Measurements from ENCODE around the gene PHLPP1. TPM values are rescaled to one million over a fixed set of nuclear protein-coding genes. Genes with fewer than 3 reads are reported as not detected.

PHLPP1 gene
- total and polyA plus RNA-seq, 2 experiments from 2014 or later = 15.7 to 73.6 TPM

DNA sequence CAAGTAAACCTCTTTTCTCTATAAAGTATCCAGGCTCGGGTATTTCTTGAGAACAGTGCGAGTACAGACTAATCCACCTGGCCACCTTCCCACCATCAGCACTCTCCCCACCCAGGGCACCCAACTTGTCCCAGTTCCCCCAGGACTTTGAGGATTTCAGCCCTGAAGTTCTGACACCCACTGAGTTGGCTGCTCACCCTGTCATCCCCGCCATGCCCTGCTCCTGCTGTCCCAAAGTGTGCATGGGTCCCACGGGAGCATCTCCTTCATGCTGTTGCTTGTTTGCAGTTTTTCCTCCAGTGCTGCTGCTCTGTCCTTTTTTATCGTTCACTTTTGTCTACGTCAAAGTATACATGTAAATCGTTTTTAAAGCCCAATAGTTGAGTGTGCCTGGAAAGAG, 273.9 kb downstream of the PHLPP1 start:
- no peak overlapping the region for H3K4me3 Mint-ChIP-seq
- H3K27ac Mint-ChIP-seq = no peak overlapping the region
- H3K9me3 Mint-ChIP-seq = peaks cover 6% of the 10 kb centered on the region; the same call in 1 of the 3 replicates
- Histone ChIP-seq H3K4me1 (ENCODE audit: insufficient read depth) (no peaks in the 10 kb centered on the region), H3K4me3 (no peak overlapping the region), H3K27ac (ENCODE audit: low read depth) (no peak overlapping the region), H4K20me1 (replicated peaks; ENCODE audit: insufficient read depth) (no peaks in the 10 kb centered on the region), H3K27me3 (ENCODE audit: insufficient read depth) (no peaks in the 10 kb centered on the region), H3F3A (replicated peaks; ENCODE audit: low read depth) (no peaks in the 10 kb centered on the region), H3K79me2 (replicated peaks; ENCODE audit: insufficient read depth) (no peaks in the 10 kb centered on the region), H3K9me2 (ENCODE audit: insufficient read depth) (no peaks in the 10 kb centered on the region), H2AFZ (no peak overlapping the region), H3K4me2 (no peak overlapping the region), H3K36me3 (ENCODE audit: insufficient read depth) (no peaks in the 10 kb centered on the region)
- DNase-seq (ENCODE audit: low spot score) (no peak), ATAC-seq (no peak)
- peaks cover 17% of the 10 kb centered on the region for H3K27me3 Mint-ChIP-seq (ENCODE audit: insufficient read depth, low read depth, poor library complexity)
- peaks cover 8% of the 10 kb centered on the region for H3K4me1 Mint-ChIP-seq
- peaks cover 8% of the 10 kb centered on the region; the same call in 2 of the 3 replicates for H3K36me3 Mint-ChIP-seq (ENCODE audit: low read depth)
- TF ChIP-seq, protein P1, sequence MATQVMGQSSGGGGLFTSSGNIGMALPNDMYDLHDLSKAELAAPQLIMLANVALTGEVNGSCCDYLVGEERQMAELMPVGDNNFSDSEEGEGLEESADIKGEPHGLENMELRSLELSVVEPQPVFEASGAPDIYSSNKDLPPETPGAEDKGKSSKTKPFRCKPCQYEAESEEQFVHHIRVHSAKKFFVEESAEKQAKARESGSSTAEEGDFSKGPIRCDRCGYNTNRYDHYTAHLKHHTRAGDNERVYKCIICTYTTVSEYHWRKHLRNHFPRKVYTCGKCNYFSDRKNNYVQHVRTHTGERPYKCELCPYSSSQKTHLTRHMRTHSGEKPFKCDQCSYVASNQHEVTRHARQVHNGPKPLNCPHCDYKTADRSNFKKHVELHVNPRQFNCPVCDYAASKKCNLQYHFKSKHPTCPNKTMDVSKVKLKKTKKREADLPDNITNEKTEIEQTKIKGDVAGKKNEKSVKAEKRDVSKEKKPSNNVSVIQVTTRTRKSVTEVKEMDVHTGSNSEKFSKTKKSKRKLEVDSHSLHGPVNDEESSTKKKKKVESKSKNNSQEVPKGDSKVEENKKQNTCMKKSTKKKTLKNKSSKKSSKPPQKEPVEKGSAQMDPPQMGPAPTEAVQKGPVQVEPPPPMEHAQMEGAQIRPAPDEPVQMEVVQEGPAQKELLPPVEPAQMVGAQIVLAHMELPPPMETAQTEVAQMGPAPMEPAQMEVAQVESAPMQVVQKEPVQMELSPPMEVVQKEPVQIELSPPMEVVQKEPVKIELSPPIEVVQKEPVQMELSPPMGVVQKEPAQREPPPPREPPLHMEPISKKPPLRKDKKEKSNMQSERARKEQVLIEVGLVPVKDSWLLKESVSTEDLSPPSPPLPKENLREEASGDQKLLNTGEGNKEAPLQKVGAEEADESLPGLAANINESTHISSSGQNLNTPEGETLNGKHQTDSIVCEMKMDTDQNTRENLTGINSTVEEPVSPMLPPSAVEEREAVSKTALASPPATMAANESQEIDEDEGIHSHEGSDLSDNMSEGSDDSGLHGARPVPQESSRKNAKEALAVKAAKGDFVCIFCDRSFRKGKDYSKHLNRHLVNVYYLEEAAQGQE (IDR thresholded peaks at IDR 0.05; ENCODE audit: unreplicated experiment) = no peak
- no peak for TF ChIP-seq ZNF331 (CRISPR knock-in tag; IDR thresholded peaks at IDR 0.05; ENCODE audit: low read depth)
- TF ChIP-seq STAT1 (IDR thresholded peaks at IDR 0.05; ENCODE audit: unreplicated experiment) = no peak
- TF ChIP-seq ZNF114 (CRISPR knock-in tag; IDR thresholded peaks at IDR 0.05) = no peak
- no peak for TF ChIP-seq POLR2AphosphoS5 (IDR thresholded peaks at IDR 0.05; ENCODE audit: low read depth)
- no peak for TF ChIP-seq CREB1 (CRISPR knock-in tag; IDR thresholded peaks at IDR 0.05; ENCODE audit: low read depth)
- TF ChIP-seq, protein P2, sequence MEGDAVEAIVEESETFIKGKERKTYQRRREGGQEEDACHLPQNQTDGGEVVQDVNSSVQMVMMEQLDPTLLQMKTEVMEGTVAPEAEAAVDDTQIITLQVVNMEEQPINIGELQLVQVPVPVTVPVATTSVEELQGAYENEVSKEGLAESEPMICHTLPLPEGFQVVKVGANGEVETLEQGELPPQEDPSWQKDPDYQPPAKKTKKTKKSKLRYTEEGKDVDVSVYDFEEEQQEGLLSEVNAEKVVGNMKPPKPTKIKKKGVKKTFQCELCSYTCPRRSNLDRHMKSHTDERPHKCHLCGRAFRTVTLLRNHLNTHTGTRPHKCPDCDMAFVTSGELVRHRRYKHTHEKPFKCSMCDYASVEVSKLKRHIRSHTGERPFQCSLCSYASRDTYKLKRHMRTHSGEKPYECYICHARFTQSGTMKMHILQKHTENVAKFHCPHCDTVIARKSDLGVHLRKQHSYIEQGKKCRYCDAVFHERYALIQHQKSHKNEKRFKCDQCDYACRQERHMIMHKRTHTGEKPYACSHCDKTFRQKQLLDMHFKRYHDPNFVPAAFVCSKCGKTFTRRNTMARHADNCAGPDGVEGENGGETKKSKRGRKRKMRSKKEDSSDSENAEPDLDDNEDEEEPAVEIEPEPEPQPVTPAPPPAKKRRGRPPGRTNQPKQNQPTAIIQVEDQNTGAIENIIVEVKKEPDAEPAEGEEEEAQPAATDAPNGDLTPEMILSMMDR (conservative IDR thresholded peaks at IDR 0.05; ENCODE audit: low read depth in 2 of 2) = no peak
- TF ChIP-seq EZH2 (IDR thresholded peaks at IDR 0.05; ENCODE audit: low read depth, unreplicated experiment) = no peak
- TF ChIP-seq, protein P3, sequence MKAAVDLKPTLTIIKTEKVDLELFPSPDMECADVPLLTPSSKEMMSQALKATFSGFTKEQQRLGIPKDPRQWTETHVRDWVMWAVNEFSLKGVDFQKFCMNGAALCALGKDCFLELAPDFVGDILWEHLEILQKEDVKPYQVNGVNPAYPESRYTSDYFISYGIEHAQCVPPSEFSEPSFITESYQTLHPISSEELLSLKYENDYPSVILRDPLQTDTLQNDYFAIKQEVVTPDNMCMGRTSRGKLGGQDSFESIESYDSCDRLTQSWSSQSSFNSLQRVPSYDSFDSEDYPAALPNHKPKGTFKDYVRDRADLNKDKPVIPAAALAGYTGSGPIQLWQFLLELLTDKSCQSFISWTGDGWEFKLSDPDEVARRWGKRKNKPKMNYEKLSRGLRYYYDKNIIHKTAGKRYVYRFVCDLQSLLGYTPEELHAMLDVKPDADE (IDR thresholded peaks at IDR 0.05) = no peak
- TF ChIP-seq NANOG (IDR thresholded peaks at IDR 0.05; ENCODE audit: borderline replicate concordance) = no peak
- TF ChIP-seq, protein P4, sequence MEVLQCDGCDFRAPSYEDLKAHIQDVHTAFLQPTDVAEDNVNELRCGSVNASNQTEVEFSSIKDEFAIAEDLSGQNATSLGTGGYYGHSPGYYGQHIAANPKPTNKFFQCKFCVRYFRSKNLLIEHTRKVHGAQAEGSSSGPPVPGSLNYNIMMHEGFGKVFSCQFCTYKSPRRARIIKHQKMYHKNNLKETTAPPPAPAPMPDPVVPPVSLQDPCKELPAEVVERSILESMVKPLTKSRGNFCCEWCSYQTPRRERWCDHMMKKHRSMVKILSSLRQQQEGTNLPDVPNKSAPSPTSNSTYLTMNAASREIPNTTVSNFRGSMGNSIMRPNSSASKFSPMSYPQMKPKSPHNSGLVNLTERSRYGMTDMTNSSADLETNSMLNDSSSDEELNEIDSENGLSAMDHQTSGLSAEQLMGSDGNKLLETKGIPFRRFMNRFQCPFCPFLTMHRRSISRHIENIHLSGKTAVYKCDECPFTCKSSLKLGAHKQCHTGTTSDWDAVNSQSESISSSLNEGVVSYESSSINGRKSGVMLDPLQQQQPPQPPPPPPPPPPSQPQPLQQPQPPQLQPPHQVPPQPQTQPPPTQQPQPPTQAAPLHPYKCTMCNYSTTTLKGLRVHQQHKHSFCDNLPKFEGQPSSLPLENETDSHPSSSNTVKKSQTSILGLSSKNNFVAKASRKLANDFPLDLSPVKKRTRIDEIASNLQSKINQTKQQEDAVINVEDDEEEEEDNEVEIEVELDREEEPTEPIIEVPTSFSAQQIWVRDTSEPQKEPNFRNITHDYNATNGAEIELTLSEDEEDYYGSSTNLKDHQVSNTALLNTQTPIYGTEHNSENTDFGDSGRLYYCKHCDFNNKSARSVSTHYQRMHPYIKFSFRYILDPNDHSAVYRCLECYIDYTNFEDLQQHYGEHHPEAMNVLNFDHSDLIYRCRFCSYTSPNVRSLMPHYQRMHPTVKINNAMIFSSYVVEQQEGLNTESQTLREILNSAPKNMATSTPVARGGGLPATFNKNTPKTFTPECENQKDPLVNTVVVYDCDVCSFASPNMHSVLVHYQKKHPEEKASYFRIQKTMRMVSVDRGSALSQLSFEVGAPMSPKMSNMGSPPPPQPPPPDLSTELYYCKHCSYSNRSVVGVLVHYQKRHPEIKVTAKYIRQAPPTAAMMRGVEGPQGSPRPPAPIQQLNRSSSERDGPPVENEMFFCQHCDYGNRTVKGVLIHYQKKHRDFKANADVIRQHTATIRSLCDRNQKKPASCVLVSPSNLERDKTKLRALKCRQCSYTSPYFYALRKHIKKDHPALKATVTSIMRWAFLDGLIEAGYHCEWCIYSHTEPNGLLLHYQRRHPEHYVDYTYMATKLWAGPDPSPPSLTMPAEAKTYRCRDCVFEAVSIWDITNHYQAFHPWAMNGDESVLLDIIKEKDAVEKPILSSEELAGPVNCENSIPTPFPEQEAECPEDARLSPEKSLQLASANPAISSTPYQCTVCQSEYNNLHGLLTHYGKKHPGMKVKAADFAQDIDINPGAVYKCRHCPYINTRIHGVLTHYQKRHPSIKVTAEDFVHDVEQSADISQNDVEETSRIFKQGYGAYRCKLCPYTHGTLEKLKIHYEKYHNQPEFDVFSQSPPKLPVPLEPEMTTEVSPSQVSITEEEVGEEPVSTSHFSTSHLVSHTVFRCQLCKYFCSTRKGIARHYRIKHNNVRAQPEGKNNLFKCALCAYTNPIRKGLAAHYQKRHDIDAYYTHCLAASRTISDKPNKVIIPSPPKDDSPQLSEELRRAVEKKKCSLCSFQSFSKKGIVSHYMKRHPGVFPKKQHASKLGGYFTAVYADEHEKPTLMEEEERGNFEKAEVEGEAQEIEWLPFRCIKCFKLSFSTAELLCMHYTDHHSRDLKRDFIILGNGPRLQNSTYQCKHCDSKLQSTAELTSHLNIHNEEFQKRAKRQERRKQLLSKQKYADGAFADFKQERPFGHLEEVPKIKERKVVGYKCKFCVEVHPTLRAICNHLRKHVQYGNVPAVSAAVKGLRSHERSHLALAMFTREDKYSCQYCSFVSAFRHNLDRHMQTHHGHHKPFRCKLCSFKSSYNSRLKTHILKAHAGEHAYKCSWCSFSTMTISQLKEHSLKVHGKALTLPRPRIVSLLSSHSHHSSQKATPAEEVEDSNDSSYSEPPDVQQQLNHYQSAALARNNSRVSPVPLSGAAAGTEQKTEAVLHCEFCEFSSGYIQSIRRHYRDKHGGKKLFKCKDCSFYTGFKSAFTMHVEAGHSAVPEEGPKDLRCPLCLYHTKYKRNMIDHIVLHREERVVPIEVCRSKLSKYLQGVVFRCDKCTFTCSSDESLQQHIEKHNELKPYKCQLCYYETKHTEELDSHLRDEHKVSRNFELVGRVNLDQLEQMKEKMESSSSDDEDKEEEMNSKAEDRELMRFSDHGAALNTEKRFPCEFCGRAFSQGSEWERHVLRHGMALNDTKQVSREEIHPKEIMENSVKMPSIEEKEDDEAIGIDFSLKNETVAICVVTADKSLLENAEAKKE (CRISPR knock-in tag; IDR thresholded peaks at IDR 0.05) = no peak
- TF ChIP-seq EZH2phosphoT487 (IDR thresholded peaks at IDR 0.05; ENCODE audit: unreplicated experiment) = no peak
- TF ChIP-seq JUNB (IDR thresholded peaks at IDR 0.05; ENCODE audit: unreplicated experiment) = no peak
